Neural progenitor cell (in vitro differentiated cells): ENCODE measurements around the gene CLDN9.

ENCODE experiments used
- EZH2 ChIP-seq: fragments of 200-600 bp; sonication (generic); IDR thresholded peaks from 2 replicates; pipeline ENCODE4 v1.6.1; 2017; ENCODE audit warnings: antibody characterized with exemption, mild to moderate bottlenecking, moderate library complexity
- EZH2phosphoT487 ChIP-seq: fragments of 200-600 bp; sonication (generic); IDR thresholded peaks from 2 replicates; pipeline ENCODE4 v1.6.1; 2017; ENCODE audit warnings: antibody characterized with exemption
- TF ChIP-seq, protein P1 (sequence below): fragments of 200-600 bp; sonication (generic); IDR thresholded peaks from 2 replicates; pipeline ENCODE4 v1.5.1; 2017; ENCODE audit warnings: antibody characterized with exemption, mild to moderate bottlenecking

- TF ChIP-seq, protein P1, sequence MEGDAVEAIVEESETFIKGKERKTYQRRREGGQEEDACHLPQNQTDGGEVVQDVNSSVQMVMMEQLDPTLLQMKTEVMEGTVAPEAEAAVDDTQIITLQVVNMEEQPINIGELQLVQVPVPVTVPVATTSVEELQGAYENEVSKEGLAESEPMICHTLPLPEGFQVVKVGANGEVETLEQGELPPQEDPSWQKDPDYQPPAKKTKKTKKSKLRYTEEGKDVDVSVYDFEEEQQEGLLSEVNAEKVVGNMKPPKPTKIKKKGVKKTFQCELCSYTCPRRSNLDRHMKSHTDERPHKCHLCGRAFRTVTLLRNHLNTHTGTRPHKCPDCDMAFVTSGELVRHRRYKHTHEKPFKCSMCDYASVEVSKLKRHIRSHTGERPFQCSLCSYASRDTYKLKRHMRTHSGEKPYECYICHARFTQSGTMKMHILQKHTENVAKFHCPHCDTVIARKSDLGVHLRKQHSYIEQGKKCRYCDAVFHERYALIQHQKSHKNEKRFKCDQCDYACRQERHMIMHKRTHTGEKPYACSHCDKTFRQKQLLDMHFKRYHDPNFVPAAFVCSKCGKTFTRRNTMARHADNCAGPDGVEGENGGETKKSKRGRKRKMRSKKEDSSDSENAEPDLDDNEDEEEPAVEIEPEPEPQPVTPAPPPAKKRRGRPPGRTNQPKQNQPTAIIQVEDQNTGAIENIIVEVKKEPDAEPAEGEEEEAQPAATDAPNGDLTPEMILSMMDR, result no peak
- TF ChIP-seq EZH2phosphoT487, result no peak
- TF ChIP-seq EZH2, result no peak
These were observed 2.9 kb upstream of the CLDN9 start for GRCh38 chr16:3009568-3010390.
